Neural progenitor cell (in vitro differentiated cells): ENCODE data around the gene ZMIZ1.

Source experiments
- EZH2 ChIP-seq: fragments of 200-600 bp; sonication (generic); IDR thresholded peaks from 2 replicates; pipeline ENCODE4 v1.6.1; 2017; ENCODE audit warnings: antibody characterized with exemption, mild to moderate bottlenecking, moderate library complexity
- EZH2phosphoT487 ChIP-seq: fragments of 200-600 bp; sonication (generic); IDR thresholded peaks from 2 replicates; pipeline ENCODE4 v1.6.1; 2017; ENCODE audit warnings: antibody characterized with exemption

GRCh38 chr10:79351332-79351731 lies 282.6 kb downstream of the ZMIZ1 start:
- no peak for TF ChIP-seq EZH2
- no peak for TF ChIP-seq EZH2phosphoT487
